Mesenchymal stem cell (in vitro differentiated cells and primary cell): ENCODE results near the gene LRRC10B.

Source experiments
- DNase-seq: peaks from one replicate; pipeline ENCODE4 v3.0.0-alpha.2; 2013
- H2AFZ ChIP-seq: one replicate; pipeline ENCODE4 v1.6.1; 2013; ENCODE audit warnings: low read depth, mild to moderate bottlenecking, control low read depth, inconsistent platforms, low read length, moderate library complexity
- H2AK5ac ChIP-seq: 2 replicates; pipeline ENCODE4 v1.6.1; 2013; ENCODE audit warnings: low read length, moderate library complexity, mild to moderate bottlenecking, inconsistent platforms; ENCODE audit not compliant: severe bottlenecking
- H2BK120ac ChIP-seq: one replicate; pipeline ENCODE4 v1.6.1; 2013; ENCODE audit warnings: low read depth, mild to moderate bottlenecking, inconsistent platforms, low read length, moderate library complexity
- H2BK12ac ChIP-seq, 2 experiments: one replicate each; pipeline ENCODE4 v1.6.1; 2013; ENCODE audit warnings: inconsistent platforms in 2 of 2, low read length in 2 of 2, mild to moderate bottlenecking in 2 of 2, moderate library complexity in 2 of 2, control low read depth in 1 of 2
- H2BK15ac ChIP-seq: one replicate; pipeline ENCODE4 v1.6.1; 2013; ENCODE audit warnings: mild to moderate bottlenecking, low read depth, inconsistent platforms; ENCODE audit not compliant: poor library complexity, severe bottlenecking
- H2BK5ac ChIP-seq: 2 replicates; pipeline ENCODE4 v1.6.1; 2013; ENCODE audit warnings: low read depth, mild to moderate bottlenecking, low read length, control low read depth, inconsistent platforms; ENCODE audit not compliant: poor library complexity, severe bottlenecking
- H3K14ac ChIP-seq, 2 experiments: one replicate each; pipeline ENCODE4 v1.6.1; 2013; ENCODE audit warnings: inconsistent platforms in 2 of 2, low read length in 2 of 2, control low read depth in 1 of 2, mild to moderate bottlenecking in 1 of 2, moderate library complexity in 1 of 2
- H3K18ac ChIP-seq, 2 experiments: one replicate each; pipeline ENCODE4 v1.6.1; 2013; ENCODE audit warnings: inconsistent platforms in 2 of 2, low read length in 2 of 2, control low read depth in 1 of 2, low read depth in 1 of 2, mild to moderate bottlenecking in 1 of 2
- H3K23ac ChIP-seq, 2 experiments: one replicate each; pipeline ENCODE4 v1.6.1; 2013; ENCODE audit warnings: inconsistent platforms in 2 of 2, low read length in 2 of 2, mild to moderate bottlenecking in 2 of 2, moderate library complexity in 2 of 2, control low read depth in 1 of 2
- H3K27ac ChIP-seq: 2 replicates; pipeline ENCODE4 v1.5.1; 2013; ENCODE audit warnings: mild to moderate bottlenecking, moderate library complexity, low read length, control low read depth, inconsistent platforms; ENCODE audit not compliant: poor library complexity, severe bottlenecking
- H3K27me3 ChIP-seq, 2 experiments: 2 replicates each; pipeline versions ENCODE4 v1.6.1 to v1.7.0; 2013; ENCODE audit warnings: low read length in 2 of 2, mild to moderate bottlenecking in 2 of 2, moderate library complexity in 2 of 2, control low read depth in 1 of 2, inconsistent platforms in 1 of 2; ENCODE audit not compliant: control insufficient read depth in 1 of 2, insufficient read depth in 1 of 2
- H3K36me3 ChIP-seq, 2 experiments: 2 replicates each; pipeline versions ENCODE4 v1.6.1 to v1.7.0; 2013; ENCODE audit warnings: low read length in 2 of 2, control low read depth in 1 of 2, inconsistent platforms in 1 of 2, low read depth in 1 of 2, mild to moderate bottlenecking in 1 of 2; ENCODE audit not compliant: insufficient read depth in 2 of 2, control insufficient read depth in 1 of 2
- H3K4ac ChIP-seq, 2 experiments: one replicate each; pipeline ENCODE4 v1.6.1; 2013; ENCODE audit warnings: inconsistent platforms in 2 of 2, low read length in 2 of 2, mild to moderate bottlenecking in 2 of 2, moderate library complexity in 2 of 2, control low read depth in 1 of 2, low read depth in 1 of 2
- H3K4me1 ChIP-seq: 2 replicates; pipeline ENCODE4 v1.6.1; 2013; ENCODE audit warnings: low read depth, low read length, control low read depth; ENCODE audit not compliant: control insufficient read depth, insufficient read depth
- H3K4me2 ChIP-seq: 2 replicates; pipeline ENCODE4 v1.6.1; 2013; ENCODE audit warnings: low read length, mild to moderate bottlenecking, inconsistent platforms; ENCODE audit not compliant: poor library complexity, severe bottlenecking
- H3K4me3 ChIP-seq, 2 experiments: 2 replicates each; pipeline versions ENCODE4 v1.5.1 to v1.7.0; 2013; ENCODE audit warnings: low read length in 2 of 2, mild to moderate bottlenecking in 2 of 2, control low read depth in 1 of 2, low read depth in 1 of 2; ENCODE audit not compliant: insufficient read depth in 1 of 2
- H3K79me1 ChIP-seq: replicated peaks from 2 replicates; pipeline ENCODE4 v1.6.1; 2013; ENCODE audit warnings: mild to moderate bottlenecking, control low read depth, low read length, inconsistent platforms; ENCODE audit not compliant: poor library complexity, severe bottlenecking
- H3K9ac ChIP-seq: 2 replicates; pipeline ENCODE4 v1.7.0; 2013; ENCODE audit warnings: mild to moderate bottlenecking, low read length, moderate library complexity
- H3K9me3 ChIP-seq: 2 replicates; pipeline ENCODE4 v1.7.0; 2013; ENCODE audit warnings: mild to moderate bottlenecking, low read length; ENCODE audit not compliant: control insufficient read depth
- H4K8ac ChIP-seq: one replicate; pipeline ENCODE4 v1.6.1; 2013; ENCODE audit warnings: inconsistent platforms, mild to moderate bottlenecking, low read length, moderate library complexity
- H4K91ac ChIP-seq: one replicate; pipeline ENCODE4 v1.6.1; 2013; ENCODE audit warnings: mild to moderate bottlenecking, low read length, inconsistent platforms
- WGBS: methylation state at CpG from one replicate; pipeline ENCODE4 v1.1.7; 2013; ENCODE audit warnings: mixed read lengths; 5-methylcytosine and 5-hydroxymethylcytosine counted together

Gene LRRC10B

DNA sequence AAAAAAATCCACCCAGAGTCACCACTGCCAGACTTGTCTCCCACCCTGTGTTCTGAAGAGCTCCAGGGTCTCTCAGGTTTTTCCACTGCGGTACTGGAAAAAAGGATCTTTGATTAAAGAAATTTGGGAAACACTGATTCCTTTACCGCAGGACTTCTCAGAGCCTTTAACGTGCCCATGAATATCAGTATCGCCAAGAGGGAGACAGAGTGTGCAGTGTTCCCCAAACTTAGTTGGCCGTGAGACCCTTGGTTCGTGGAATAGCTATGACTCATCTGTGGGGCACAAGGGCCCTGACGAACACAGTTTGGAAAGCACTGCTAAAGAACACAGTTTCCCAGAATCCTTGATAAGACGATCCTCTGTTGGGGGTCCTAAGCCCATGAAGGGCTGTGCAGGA is 40.6 kb downstream of the LRRC10B start:
- Histone ChIP-seq H2BK5ac (no peak overlapping the region), H3K23ac (no peak overlapping the region), H2AK5ac (no peak overlapping the region), H3K27me3 (peaks cover 35 to 63% of the 10 kb centered on the region in 2 experiments), H3K4me1 (no peaks in the 10 kb centered on the region), H3K4ac (no peak overlapping the region), H3K14ac (no peak overlapping the region), H2BK15ac (no peak overlapping the region), H3K4me2 (no peak overlapping the region), H4K91ac (no peak overlapping the region), H3K27ac (no peak overlapping the region), H2AFZ (no peak overlapping the region), H2BK120ac (no peak overlapping the region), H3K79me1 (no peaks in the 10 kb centered on the region), H3K9ac (no peak overlapping the region), H3K9me3 (no peaks in the 10 kb centered on the region), H3K36me3 (no peaks in the 10 kb centered on the region), H2BK12ac (no peak overlapping the region), H3K18ac (no peak overlapping the region), H4K8ac (no peak overlapping the region), H3K4me3 (no peak overlapping the region)
- 71% methylated on average over 8 of the region's 8 CpGs for WGBS
- no peak for DNase-seq

DNA sequence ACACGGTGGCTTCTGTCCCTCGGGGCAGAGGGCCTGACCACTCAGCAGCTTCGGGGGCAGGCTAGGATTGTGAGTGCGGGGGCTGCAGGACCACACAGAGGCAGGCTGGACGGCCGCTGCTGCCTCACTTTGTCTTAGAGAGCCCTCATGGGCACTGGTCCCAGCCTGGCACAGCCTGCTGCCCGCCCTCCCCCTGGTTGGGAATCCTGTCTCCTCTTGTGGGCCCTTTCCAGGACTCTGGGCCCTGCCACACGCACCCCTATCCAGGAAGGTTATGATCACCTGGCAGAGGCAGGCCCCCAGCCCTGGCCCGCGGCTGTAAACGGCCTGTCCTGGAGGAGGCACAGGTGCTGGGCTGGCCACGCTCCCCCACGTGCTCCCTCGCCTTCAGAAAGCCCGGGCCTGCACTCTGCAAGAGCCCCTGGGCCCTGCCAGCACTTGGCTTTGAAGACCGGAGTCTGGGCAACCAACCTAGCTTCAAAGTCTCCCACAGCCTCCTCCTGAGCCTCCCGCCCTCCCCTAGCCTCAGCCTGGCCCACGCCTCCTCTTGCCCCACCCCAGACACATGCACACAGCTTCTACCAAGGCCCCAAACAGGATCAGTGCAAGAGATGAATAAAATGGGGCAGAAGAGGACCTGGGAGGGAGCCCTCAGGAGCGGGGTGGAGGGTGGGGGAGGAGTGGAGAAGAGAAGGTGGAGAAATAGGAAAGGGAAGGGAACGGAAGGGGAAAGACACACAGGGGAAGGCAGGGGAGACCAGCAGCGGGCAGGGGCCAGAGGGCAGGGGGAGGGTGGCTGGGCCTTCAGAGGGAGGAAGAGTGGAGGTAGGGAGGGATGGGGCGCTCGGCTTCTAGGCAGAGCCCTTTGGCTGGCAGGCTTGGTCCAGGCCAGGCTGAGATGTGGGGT is 41.4 kb downstream of the LRRC10B start:
- Histone ChIP-seq H3K9me3 (no peaks in the 10 kb centered on the region), H3K27ac (no peak overlapping the region), H2BK12ac (no peak overlapping the region), H3K4ac (no peak overlapping the region), H3K9ac (no peak overlapping the region), H2BK15ac (no peak overlapping the region), H2BK5ac (no peak overlapping the region), H3K4me2 (no peak overlapping the region), H3K4me3 (no peak overlapping the region), H4K91ac (no peak overlapping the region), H3K14ac (no peak overlapping the region), H3K36me3 (no peaks in the 10 kb centered on the region), H3K79me1 (no peaks in the 10 kb centered on the region), H3K4me1 (no peaks in the 10 kb centered on the region), H2BK120ac (no peak overlapping the region), H3K27me3 (peaks cover 42 to 70% of the 10 kb centered on the region in 2 experiments), H3K23ac (no peak overlapping the region), H4K8ac (no peak overlapping the region), H2AK5ac (no peak overlapping the region), H3K18ac (no peak overlapping the region), H2AFZ (no peak overlapping the region)
- whole genome bisulfite sequencing: 81% methylated on average over 19 of the region's 23 CpGs
- DNase-seq: no peak

DNA sequence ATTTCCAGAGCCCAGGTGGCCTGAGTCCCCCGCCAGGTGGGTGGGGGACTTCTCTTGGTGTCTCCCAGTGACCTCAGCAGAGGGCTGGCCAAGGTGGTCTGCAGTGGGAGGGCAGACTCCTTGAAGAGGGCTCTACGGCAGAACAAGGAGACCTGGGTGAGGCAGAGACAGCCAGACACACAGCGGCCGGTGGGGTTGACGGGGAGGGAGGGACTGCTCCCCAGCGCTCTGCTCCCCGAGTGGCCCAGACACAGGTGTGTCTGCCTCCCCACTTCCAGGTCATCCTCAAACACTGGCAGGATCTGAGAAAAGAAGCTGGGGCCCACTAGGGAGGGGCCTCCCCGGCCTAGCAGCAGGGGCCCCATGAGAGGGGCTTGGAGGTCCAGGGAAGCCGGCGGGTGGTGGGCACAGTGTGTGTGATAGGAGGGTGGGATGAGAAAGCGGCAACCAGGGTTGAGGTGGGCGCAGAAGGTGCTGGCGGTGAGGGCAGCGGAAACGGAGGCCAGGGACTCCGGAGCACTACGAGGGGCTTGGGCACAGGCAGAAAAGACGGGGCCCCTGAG is 42.2 kb downstream of the LRRC10B start:
- no peak overlapping the region for H2AK5ac ChIP-seq
- H3K23ac ChIP-seq: no peak overlapping the region
- no peak overlapping the region for H4K8ac ChIP-seq
- H3K9me3 ChIP-seq: no peaks in the 10 kb centered on the region
- no peak overlapping the region for H2BK5ac ChIP-seq
- H3K9ac ChIP-seq: no peak overlapping the region
- no peak overlapping the region for H3K18ac ChIP-seq
- no peak for DNase-seq
- H3K27ac ChIP-seq: no peak overlapping the region
- peaks cover 49 to 77% of the 10 kb centered on the region in 2 experiments for H3K27me3 ChIP-seq
- no peaks in the 10 kb centered on the region for H3K79me1 ChIP-seq
- WGBS: 86% methylated on average over 16 of the region's 18 CpGs
- no peak overlapping the region for H3K14ac ChIP-seq
- H3K36me3 ChIP-seq: no peaks in the 10 kb centered on the region
- H2AFZ ChIP-seq: no peak overlapping the region
- H3K4ac ChIP-seq: no peak overlapping the region
- H4K91ac ChIP-seq: no peak overlapping the region
- H2BK12ac ChIP-seq: no peak overlapping the region
- H2BK15ac ChIP-seq: no peak overlapping the region
- H3K4me2 ChIP-seq: no peak overlapping the region
- H2BK120ac ChIP-seq: no peak overlapping the region
- peaks cover 5% of the 10 kb centered on the region for H3K4me1 ChIP-seq
- H3K4me3 ChIP-seq: no peak overlapping the region

DNA sequence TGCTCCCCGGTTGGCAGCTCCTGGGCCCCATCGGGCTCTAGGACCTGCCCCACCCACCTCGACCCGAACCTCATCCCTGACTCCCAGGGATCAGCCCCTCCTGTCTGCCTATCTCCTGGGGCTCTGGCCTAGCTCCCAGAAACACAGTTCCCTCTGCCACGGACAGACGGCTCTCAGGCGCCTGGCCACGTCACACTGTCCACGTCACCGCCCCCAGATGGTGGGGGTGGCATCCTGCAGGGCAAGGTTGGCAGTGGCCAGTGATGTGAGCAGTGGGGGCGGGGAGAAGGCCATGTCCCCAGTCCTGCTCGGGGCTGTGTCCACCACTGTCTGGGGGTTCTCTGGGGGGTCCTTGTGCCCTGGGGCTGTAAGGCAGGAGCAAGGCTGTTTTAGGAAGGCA is 43.1 kb downstream of the LRRC10B start:
- H3K23ac ChIP-seq: no peak overlapping the region
- H2AK5ac ChIP-seq: no peak overlapping the region
- no peak overlapping the region for H2BK120ac ChIP-seq
- H2BK12ac ChIP-seq: no peak overlapping the region
- peak overlapping the region; percentile 38 for H3K9ac ChIP-seq
- no peak overlapping the region for H2BK5ac ChIP-seq
- H3K27ac ChIP-seq: no peak overlapping the region
- H4K8ac ChIP-seq: no peak overlapping the region
- H2AFZ ChIP-seq: no peak overlapping the region
- H3K4me3 ChIP-seq: no peak overlapping the region
- H3K27me3 ChIP-seq: peaks cover 58 to 86% of the 10 kb centered on the region in 2 experiments
- H3K14ac ChIP-seq: no peak overlapping the region
- DNase-seq: no peak
- no peaks in the 10 kb centered on the region for H3K36me3 ChIP-seq
- 86% methylated on average over 12 of the region's 12 CpGs for WGBS
- H3K4ac ChIP-seq: no peak overlapping the region
- no peak overlapping the region for H2BK15ac ChIP-seq
- no peak overlapping the region for H3K4me2 ChIP-seq
- no peak overlapping the region for H3K18ac ChIP-seq
- peaks cover 5% of the 10 kb centered on the region for H3K4me1 ChIP-seq
- H3K79me1 ChIP-seq: no peaks in the 10 kb centered on the region
- no peak overlapping the region for H4K91ac ChIP-seq
- no peaks in the 10 kb centered on the region for H3K9me3 ChIP-seq
